Keratinocyte (primary cell): ENCODE data around the gene CDKAL1.

Experiments
- EZH2 ChIP-seq: IDR thresholded peaks from one replicate; pipeline ENCODE4 v1.6.1; 2012; ENCODE audit warnings: inconsistent platforms, mild to moderate bottlenecking, low read length, moderate library complexity
- TF ChIP-seq, protein P1 (sequence below), 3 experiments: IDR thresholded peaks in 1 of 3; conservative IDR thresholded peaks in 1 of 3; optimal IDR thresholded peaks in 1 of 3; 2 replicates in 2 of 3; 3 replicates in 1 of 3; pipeline versions ENCODE3 to v1.5.1; 2011; ENCODE audit warnings: low read length in 3 of 3, mild to moderate bottlenecking in 3 of 3, moderate library complexity in 2 of 3, control low read depth in 1 of 3, inconsistent platforms in 1 of 3; ENCODE audit not compliant: insufficient read depth in 2 of 3; ENCODE audit errors: extremely low read depth in 1 of 3

- TF ChIP-seq, protein P1, sequence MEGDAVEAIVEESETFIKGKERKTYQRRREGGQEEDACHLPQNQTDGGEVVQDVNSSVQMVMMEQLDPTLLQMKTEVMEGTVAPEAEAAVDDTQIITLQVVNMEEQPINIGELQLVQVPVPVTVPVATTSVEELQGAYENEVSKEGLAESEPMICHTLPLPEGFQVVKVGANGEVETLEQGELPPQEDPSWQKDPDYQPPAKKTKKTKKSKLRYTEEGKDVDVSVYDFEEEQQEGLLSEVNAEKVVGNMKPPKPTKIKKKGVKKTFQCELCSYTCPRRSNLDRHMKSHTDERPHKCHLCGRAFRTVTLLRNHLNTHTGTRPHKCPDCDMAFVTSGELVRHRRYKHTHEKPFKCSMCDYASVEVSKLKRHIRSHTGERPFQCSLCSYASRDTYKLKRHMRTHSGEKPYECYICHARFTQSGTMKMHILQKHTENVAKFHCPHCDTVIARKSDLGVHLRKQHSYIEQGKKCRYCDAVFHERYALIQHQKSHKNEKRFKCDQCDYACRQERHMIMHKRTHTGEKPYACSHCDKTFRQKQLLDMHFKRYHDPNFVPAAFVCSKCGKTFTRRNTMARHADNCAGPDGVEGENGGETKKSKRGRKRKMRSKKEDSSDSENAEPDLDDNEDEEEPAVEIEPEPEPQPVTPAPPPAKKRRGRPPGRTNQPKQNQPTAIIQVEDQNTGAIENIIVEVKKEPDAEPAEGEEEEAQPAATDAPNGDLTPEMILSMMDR (optimal IDR thresholded peaks at IDR 0.05 in 1 of 3, IDR thresholded peaks at IDR 0.05 in 1 of 3, conservative IDR thresholded peaks at IDR 0.05 in 1 of 3; ENCODE audit: extremely low read depth in 1 of 3, insufficient read depth in 2 of 3, low read length in 3 of 3): no peak
- TF ChIP-seq EZH2: no peak
Observed at GRCh38 chr6:20840675-20841074, 306.4 kb downstream of the CDKAL1 start.
